Bronchial epithelial cell (primary cell): ENCODE measurements around the gene RCN2. TPM values are rescaled to one million over a fixed set of nuclear protein-coding genes. Genes with fewer than 3 reads are reported as not detected.

Experiments
- DNase-seq: peaks from one replicate; pipeline ENCODE4 v3.0.0-alpha.2; 2010; ENCODE audit warnings: low read depth
- FAIRE-seq: peaks from 2 replicates; lab custom pipeline; 2011; peaks lifted over from hg19 to GRCh38; lab: Jason Lieb, UNC
- H3K27me3 ChIP-seq: 2 replicates; pipeline ENCODE4 v1.5.1; 2011; ENCODE audit warnings: low read length; ENCODE audit not compliant: control insufficient read depth, insufficient read depth
- H3K36me3 ChIP-seq: 2 replicates; pipeline ENCODE4 v1.5.1; 2011; ENCODE audit warnings: low read length; ENCODE audit not compliant: control insufficient read depth, insufficient read depth
- H3K4me3 ChIP-seq: 2 replicates; pipeline ENCODE4 v1.5.1; 2011; ENCODE audit warnings: mild to moderate bottlenecking, low read depth, low read length, control low read depth
- CTCF ChIP-seq: IDR thresholded peaks from 2 replicates; pipeline ENCODE4 v1.5.1; 2011; ENCODE audit warnings: mild to moderate bottlenecking, moderate library complexity, low read length, control low read depth, inconsistent platforms; ENCODE audit not compliant: insufficient read depth, severe bottlenecking
- total RNA-seq: library from RNA; depleted of rRNA; stranded (reverse); fragments of >200 nt; gene quantifications from 2 replicates; pipeline ENCODE4 v1.2.1, GENCODE V29; 2014

Gene RCN2
- total RNA-seq, 1 donor from 2014 or later, result 60.6 TPM

DNA sequence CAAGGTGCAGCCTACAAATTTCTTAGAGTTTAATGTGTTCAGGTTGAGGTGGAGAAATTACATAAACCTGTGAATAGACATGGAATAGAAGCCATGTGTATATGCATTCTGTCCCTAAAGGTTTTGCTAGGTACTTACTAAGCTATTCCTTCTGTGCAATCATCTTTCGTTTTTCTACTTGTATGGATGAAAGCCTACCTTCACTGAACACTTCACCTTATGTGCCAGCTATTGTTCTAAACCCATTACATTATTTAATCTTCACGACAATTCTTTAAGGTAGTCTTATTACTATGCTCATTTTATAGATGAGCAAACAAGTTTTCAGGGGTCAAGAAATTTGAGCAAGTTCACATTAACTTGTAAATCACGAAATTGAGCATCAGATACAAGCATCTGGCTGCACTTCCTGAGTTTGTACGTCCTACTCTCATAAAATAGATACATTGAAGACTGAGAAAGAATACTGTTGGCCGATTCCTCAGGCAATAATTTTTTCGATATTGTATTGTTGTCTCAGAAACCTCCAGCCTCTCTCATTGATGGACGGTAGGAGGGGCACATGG, 635 bp upstream of the RCN2 start:
- DNase-seq (no peak), FAIRE-seq (no peak)
- Histone ChIP-seq H3K27me3 (no peaks in the 10 kb centered on the region), H3K36me3 (peaks cover 3% of the 10 kb centered on the region), H3K4me3 (peak overlapping the region; percentile 75)
- no peak for TF ChIP-seq CTCF

- FAIRE-seq (no peak), DNase-seq (no peak)
- H3K4me3 ChIP-seq, result peak overlapping the region; percentile 75
- peaks cover 5% of the 10 kb centered on the region for H3K36me3 ChIP-seq
- H3K27me3 ChIP-seq, result no peaks in the 10 kb centered on the region
- no peak for TF ChIP-seq CTCF
These were observed 802 bp downstream of the RCN2 start for GRCh38 chr15:76932135-76932966.

DNA sequence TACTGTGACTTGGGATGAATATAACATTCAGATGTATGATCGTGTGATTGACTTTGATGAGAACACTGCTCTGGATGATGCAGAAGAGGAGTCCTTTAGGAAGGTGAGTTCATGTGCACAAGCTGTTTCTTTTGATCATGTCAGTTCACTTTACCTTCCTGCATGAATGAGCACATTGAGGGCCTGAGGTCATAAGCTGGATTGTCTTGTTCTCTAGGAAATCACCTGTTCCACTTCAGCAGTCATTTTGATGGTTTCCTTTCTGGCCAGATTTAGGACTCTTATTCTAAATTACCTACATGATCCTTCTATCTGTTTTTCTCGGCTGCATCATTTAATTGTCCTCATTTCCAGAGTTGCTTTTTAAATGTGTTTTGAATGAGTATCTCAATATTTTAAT, 4.1 kb downstream of the RCN2 start:
- H3K27me3 ChIP-seq, result no peaks in the 10 kb centered on the region
- no peak for FAIRE-seq
- DNase-seq, result no peak
- H3K36me3 ChIP-seq, result peaks cover 5% of the 10 kb centered on the region
- TF ChIP-seq CTCF, result no peak
- no peak overlapping the region for H3K4me3 ChIP-seq

DNA sequence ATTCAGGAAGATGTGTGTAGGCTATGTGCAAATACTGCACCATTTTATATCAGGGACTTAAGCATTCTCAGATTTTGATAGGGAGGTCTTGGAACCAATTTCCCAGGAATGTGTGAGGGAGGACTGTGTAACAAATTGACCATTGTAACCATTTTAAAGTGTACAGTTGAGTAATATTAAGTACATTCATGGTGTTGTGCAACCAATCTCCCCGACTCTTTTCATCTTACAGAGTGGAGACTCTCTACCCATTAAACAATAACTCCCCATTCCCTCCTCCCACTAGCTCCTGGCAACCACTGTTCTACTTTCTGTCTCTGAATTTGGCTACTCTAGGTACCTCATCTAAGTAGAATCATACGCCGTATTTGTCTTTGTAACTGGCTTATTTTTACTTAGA, 5.1 kb downstream of the RCN2 start:
- no peak for DNase-seq
- no peak for TF ChIP-seq CTCF
- H3K36me3 ChIP-seq, result peaks cover 5% of the 10 kb centered on the region
- H3K27me3 ChIP-seq, result no peaks in the 10 kb centered on the region
- FAIRE-seq, result no peak
- no peak overlapping the region for H3K4me3 ChIP-seq

- H3K36me3 ChIP-seq, result peaks cover 5% of the 10 kb centered on the region
- FAIRE-seq, result no peak
- H3K27me3 ChIP-seq, result no peaks in the 10 kb centered on the region
These were observed 7.2 kb downstream of the RCN2 start for GRCh38 chr15:76938752-76939151.

More at GRCh38 chr15:76938752-76939151, 7.2 kb downstream of the RCN2 start:
- no peak for TF ChIP-seq CTCF
- DNase-seq, result no peak
- H3K4me3 ChIP-seq, result no peak overlapping the region
